GM19467 (cell line): ENCODE results near the gene IGSF8.

Source experiments
- ATAC-seq: cut with Tn5 transposase; IDR thresholded peaks from one replicate; pipeline ENCODE4 v1.9.1; 2021; ENCODE audit warnings: mild to moderate bottlenecking, moderate library complexity; ENCODE audit not compliant: unreplicated experiment

IGSF8 gene

GRCh38 chr1:160043543-160043942, 54.9 kb downstream of the IGSF8 start:
- no peak for ATAC-seq
